CD1c-positive myeloid dendritic cell (primary cell): ENCODE results near the gene POR.
"Not testable (repeated sequence)": the region's sequence is repeated elsewhere in the genome, so short reads cannot be mapped to it uniquely, and the experiment has no call there.

ENCODE experiments used
- DNase-seq: peaks from one replicate; pipeline ENCODE4 v3.0.0-alpha.2; 2016; ENCODE audit errors: extremely low spot score

Gene POR

DNA sequence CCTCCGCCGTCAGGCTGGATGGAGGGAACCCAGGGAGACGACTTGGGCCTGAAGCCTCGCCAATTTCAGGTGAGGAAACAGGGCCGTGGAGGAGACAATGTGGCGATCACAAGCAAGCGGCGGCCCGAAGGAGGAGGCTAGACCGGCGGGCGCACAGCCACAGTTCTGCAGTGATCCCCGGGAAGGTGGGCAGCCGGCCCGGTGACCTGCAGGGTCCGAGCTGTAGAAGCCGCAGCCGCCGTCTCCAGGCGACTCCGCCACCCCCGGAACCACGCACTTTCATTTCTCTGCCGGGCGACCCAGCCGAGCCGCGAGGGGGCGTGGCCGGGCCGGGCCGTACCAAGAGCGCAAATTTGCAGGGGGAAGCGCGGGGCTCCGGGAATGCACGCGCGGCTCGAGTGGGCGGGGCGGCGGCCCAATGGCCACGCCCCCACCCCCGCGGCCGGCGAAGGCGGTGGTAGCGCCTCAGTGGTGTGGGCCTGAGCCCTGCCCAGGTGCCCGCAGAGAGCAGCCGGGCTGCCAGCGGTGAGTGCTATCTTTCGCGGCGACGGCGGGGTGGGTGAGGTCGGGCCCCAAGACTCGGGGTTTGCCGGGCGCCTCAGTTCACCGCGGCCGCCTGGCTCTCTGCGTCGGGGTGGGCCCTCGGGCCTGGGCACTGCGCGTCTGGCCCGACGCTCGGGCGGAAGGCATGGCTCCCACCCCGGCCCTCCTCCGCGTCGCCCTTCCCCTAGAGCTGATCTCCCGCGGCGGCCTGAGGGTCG lies at the start of gene POR:
Gene POR (plus strand): TSS at position 501 of the 761 bp plus-strand sequence. CDS start 38,847 bp downstream, outside the sequence.
- peak; percentile 98 for DNase-seq

- peak; percentile 66 for DNase-seq
These were observed 48.9 kb upstream of the POR start for GRCh38 chr7:75866114-75866488.

DNA sequence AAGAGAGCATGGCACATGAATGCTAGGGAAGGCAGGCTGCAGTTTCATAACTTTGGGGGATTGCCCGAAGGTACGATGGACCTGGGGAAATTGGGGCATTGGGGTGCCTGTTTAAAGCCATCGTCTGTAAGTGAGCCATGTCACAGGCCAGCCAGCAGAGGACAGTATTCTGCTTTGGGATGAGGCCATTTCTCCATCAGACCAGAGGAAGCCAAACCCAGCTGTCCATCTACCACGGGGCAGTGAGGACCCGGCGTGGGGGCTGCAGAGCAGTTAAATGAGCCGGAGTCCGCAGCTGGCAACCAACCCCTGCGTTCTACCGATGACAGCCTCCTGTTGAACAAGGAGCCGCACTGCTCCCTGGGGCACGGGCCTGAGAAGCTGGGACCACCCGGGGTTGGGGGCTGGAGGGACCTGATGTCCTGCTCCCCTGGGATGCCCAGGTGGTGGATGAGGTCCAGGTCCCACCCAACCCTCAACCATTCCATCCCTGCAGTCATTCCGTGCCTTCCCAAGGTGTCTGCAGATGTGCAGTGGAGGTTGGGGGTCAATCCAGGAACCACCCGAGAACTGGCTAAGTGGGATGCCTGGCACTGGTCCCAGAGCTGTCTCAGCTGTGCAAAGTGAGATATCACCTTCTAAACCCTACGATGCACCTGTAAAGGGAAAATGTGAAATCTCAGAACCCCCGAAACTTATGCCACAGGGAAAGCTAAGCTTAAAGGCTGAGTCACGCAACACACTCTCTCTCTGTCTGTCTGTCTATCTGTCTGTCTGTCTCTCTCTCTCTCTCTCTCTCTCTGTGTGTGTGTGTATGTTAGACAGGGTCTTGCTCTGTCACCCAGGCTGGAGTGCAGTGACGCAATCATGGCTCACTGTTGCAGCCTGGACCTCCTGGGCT lies 48.2 kb upstream of the POR start:
- peak; percentile 67 for DNase-seq

DNA sequence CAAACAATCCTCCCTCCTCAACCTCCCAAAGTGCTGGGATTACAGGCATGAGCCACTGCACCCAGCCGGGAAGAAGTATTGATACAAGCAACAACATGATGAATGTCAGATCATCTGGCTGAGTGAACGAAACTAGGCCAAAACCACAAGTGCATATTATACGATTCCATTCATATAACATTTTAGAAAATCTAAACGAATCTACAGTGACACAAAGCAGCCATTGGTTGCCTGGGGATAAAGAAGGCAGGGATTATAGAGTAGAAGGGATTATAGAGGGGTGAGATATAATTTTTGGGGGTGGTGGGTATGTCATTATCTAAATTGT lies 47.6 kb upstream of the POR start:
- no peak for DNase-seq

DNA sequence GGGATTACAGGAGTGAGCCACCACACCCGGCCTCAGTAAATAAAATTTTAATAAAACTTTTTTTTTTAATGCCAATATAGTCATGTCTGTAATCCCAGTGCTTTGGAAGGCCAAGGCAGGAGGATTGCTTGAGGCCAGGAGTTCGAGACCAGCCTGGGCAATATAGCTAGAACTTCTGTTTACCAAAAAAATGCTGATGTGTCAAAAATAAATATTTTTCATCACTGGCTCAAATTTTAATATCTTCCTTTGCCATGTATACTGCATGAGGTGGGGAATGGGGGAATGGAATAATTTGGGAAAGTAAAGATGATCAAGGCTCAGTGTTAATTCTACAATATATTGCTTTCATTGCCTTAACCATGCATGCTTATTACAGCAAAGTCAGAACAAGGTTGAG lies 46.8 kb upstream of the POR start:
- no peak for DNase-seq

GRCh38 chr7:75869776-75870379 lies 45.1 kb upstream of the POR start:
- DNase-seq, result no peak

GRCh38 chr7:75870557-75871161 lies 44.3 kb upstream of the POR start:
- peak; percentile 59 for DNase-seq

- DNase-seq, result peak; percentile 92
These were observed 42.7 kb upstream of the POR start for GRCh38 chr7:75872073-75872782.

DNA sequence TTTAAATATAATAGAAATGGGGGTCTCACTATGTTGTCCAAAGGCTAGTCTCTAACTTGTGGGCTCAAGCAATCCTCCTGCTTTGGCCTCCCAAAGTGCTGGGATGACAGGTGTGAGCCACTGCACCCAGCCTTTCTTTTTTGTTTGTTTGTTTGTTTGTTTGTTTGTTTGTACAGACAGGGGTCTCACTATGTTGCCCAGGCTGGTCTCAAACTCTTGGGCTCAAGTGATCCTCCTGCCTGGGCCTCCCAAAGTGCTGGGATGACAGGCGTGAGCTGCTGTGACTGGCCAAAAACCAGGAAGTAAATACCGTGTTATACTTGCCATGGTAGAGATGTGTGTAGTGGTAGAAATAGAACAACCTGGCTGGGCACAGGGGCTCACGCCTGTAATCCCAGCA lies 40.8 kb upstream of the POR start:
- DNase-seq, result not testable (repeated sequence)

GRCh38 chr7:75875113-75876080 lies 39.6 kb upstream of the POR start:
- peak; percentile 34 for DNase-seq

DNA sequence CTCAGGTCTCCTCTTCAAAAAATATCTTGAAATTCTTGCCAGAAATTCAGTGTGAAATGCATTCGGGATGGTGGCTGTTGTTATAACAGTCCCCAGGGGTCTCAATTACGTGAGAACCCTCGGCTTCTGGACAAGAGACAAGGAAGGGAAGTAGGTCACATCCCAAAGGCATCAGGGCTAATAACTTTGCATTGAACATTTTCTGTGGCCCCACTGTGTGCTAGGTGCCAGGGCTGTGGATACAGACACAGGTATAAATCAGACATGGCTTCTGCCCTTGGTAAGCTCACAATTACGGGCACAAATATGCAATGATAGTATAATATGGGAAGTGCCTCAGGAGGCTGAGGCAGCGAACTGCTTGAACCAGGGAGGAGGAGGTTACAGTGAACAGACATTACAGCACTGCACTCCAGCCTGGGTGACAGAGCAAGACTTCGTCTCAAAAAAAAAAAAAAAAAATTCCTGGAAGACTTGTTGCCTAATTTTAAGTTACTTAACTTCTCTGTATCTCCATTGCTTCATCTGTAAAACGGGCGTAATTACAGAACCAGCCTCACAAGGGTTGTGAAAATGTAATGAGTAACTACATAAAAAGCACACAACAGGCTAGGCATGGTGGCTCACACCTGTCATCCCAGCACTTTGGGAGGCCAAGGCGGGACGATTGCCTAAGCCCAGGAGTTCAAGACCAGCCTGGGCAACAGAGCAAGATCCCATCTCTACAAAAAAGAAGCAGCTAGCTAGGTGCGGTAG lies 38.7 kb upstream of the POR start:
- DNase-seq, result peak; percentile 90

- DNase-seq, result no peak
These were observed 36.6 kb upstream of the POR start for GRCh38 chr7:75878312-75878768.

DNA sequence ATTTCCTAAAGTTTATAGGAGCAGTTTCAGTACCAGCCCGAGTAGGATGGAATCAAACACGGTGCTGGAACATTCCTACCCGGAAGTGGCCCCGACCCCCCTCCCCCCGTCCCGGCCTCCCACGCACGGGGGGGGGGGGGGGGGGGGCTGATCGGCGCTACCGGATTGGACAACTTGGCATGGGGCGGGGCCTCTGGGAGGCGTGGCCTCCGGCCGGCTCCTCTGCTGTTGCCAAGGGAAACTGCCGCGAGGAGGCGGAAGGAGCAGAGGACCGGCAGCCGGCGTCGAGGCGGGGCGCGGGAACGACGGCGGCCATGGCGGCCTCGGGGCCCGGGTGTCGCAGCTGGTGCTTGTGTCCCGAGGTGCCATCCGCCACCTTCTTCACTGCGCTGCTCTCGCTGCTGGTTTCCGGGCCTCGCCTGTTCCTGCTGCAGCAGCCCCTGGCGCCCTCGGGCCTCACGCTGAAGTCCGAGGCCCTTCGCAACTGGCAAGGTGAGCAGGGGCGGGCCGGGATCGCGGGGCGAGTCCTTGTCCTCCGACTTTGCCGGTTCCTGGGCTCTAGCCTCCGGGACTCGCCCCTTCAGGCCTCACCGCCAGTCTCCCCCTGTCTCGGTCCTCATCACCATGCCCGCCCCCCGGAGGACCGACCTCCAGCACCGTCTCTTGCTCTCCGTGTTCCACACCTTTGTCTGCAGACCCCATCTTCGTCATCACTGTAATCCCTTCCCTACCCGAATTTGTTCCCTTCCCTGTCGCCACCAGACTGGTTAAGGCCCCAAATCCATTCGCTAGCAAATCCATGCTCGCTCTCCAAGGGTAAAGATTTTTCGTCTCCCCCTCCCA lies 36.0 kb upstream of the POR start, which contains the start of gene RHBDD2:
Gene RHBDD2 (plus strand): TSS at position 266 of the 843 bp plus-strand sequence. CDS start 49 bp downstream, at position 315.
- peak; percentile 96 for DNase-seq

GRCh38 chr7:75879771-75880184 lies 35.2 kb upstream of the POR start:
- peak; percentile 37 for DNase-seq

GRCh38 chr7:75880242-75880641 lies 34.7 kb upstream of the POR start:
- DNase-seq, result no peak

GRCh38 chr7:75881436-75882095 lies 33.4 kb upstream of the POR start:
- DNase-seq, result no peak

DNA sequence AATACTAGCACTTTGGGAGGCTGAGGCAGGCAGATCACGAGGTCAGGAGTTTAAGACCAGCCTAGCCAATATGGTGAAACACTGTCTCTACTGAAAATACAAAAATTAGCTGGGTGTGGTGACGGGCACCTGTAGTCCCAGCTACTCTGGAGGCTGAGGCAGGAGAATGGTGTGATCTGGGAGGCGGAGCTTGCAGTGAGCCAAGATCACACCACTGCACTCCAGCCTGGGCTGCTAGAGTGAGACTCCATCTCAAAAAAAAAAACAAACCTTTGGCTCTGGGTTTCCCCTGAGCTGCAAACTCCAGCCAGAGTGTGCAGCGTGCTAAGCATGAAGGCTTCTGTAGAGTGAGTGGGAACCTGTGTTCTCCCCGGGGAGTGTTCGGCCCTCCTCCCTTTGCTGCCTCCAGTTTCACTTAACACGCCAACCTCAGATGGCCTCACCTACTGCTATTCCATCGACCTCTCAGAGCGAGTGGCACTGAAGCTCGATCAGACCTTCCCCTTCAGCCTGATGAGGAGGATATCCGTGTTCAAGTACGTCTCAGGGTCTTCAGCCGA lies 31.6 kb upstream of the POR start:
- not testable (repeated sequence) for DNase-seq
